ENCODE data around the gene TICAM1.
"Not testable (repeated sequence)": the region's sequence is repeated elsewhere in the genome, so short reads cannot be mapped to it uniquely, and the experiment has no call there.

TICAM1 gene

DNA sequence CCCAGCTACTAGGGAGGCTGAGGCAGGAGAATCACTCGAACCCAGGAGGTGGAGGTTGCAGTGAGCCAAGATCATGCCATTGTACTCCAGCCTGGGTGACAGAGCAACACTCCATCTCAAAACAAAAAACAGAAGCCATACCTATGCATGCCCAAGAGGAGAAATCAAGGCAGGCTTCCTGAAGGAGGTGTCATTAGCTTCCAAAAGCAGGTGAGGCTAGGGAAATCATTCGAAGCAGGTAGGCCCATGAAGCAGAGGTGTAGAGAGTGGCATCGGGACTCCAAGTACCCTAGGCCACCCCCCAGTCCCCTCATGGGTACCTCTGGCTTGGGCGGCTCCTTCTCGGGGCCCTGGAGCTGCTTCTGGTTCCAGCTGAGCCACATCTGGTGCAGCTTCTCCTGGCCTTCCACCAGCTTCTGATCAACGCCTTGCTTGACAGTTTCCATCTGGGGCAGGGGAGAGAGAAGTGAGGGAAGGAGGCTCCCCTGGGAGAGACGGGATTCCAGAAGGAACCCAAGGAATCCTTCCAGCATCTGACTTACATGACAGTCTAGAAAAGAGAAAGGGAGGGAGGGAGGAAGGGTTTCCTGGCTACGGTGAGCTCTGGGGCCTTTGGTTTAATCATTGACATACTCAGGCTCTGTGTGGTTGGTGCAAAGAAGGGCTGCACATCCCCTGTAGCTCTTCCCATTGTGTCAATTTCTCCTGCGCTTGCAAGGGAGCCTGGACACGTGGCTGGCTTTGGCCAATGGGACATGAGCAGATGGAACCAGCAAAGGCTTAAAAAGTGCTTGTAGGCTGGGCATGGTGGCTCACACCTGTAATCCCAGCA, 13.1 kb upstream of the TICAM1 start:
- DNase-seq (ENCODE audit: low read depth, low spot score) = no peak

DNA sequence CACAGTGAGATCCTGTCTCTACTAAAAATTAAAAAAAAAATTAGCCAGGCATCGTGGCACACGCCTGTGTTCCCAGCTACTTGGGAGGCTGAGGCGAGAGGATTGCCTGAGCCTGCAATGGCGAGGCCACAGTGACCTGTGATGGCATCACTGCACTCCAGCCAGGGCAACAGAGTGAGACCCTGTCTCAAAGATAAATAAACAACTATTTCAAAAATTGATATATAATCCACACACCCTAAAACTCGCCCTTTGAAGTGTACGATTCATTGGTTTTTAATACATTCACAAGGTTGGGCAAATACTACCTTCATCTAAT, 12.1 kb upstream of the TICAM1 start:
- no peak for DNase-seq (ENCODE audit: low read depth, low spot score)

DNA sequence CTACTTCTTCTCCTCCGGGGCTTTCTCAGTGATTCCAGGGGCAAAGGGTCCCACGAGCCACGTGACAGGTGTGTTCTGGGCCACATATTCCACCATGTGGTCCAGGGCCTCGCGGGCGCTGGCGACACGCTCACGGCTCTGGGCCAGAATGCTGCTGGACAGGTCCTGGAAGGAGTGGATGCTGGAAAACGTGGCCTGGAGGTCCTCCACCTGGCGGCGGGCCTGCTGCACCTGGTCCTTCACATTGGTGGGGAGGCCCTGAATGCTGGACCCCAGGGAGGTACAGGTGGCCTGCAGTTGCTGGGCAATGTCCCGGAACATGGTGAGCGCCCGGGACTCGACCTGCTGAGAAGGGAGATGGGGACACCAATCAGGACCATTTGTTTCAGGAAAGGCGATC, 7.7 kb upstream of the TICAM1 start:
- DNase-seq (ENCODE audit: low read depth, low spot score) = no peak

DNA sequence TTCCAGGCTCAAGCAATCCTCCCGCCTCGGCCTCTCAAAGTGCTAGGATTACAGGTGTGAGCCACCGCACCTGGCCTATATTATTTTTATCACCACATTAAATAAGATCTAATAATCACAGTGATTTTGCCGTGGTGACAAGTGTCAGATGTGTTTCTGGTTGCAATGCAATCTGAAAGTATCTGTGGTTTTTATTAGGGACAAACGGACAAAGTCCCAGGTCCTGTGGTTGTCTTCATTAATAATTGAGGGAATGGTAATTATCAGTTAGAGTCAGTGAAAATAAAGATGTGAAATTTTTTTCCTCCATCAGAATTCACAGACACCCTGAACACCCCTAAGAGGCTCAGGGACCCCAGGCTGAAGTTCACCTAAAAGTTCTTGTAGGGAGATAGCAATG, 1.3 kb upstream of the TICAM1 start:
- DNase-seq (ENCODE audit: low read depth, low spot score) = no peak

DNA sequence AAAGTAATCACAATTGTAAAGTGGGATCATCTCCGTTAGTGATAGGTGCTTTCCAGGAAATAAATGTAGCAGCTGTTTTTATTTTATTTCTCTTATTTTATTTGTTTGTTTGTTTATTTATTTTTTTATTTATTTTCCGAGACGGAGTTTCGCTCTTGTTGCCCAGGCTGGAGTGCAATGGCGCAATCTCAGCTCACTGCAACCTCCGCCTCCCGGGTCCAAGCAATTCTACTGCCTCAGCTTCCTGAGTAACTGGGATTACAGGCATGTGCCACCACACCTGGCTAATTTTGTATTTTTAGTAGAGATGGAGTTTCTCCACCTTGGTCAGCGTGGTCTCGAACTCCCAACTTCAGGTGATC, 448 bp upstream of the TICAM1 start:
- DNase-seq (ENCODE audit: low read depth, low spot score) = not testable (repeated sequence)

DNA sequence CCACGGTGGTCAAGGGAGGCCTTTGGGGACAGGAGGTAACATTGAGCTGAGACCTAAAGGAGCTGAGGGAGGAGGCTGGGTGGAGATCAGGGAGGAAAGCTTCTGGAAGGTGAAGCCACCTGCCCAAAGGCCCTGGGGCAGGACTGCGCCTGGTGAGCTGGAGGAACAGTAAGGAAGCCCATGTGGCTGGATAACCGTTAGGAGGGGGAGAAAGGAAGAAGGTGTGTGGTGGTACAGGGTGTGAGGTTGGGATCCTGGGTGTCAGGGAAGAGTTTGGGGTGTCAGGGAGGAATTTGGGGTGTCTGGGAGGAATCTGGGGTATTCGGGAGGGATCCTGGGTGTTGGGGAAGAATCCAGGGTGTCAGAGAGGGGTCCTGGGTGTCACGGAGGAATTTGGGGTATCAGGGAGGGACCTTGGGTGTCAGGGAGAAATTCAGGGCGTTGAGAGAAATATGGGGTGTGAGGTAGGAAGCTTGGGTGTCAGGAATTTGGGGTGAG, 695 bp downstream of the TICAM1 start:
- DNase-seq (ENCODE audit: low read depth, low spot score) = no peak

DNA sequence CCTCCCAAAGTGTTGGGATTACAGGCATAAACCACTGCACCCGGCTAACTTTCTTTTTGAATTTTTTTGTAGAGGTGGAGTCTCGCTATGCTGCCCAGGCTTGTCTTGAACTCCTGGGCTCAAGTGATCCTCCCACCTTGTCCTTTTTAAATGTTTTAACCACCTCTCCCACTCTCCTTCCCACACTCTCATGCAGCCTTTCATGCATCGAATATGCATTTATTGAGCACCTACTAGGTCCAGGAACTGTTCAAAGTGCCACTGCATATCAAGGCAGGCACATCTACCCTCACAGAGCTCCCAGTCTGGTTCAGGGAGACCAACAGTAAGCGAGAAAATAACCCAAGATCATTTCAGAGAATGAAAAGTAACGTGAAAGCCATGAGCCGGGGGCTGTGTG, 1.2 kb downstream of the TICAM1 start:
- DNase-seq (ENCODE audit: low read depth, low spot score) = no peak

DNA sequence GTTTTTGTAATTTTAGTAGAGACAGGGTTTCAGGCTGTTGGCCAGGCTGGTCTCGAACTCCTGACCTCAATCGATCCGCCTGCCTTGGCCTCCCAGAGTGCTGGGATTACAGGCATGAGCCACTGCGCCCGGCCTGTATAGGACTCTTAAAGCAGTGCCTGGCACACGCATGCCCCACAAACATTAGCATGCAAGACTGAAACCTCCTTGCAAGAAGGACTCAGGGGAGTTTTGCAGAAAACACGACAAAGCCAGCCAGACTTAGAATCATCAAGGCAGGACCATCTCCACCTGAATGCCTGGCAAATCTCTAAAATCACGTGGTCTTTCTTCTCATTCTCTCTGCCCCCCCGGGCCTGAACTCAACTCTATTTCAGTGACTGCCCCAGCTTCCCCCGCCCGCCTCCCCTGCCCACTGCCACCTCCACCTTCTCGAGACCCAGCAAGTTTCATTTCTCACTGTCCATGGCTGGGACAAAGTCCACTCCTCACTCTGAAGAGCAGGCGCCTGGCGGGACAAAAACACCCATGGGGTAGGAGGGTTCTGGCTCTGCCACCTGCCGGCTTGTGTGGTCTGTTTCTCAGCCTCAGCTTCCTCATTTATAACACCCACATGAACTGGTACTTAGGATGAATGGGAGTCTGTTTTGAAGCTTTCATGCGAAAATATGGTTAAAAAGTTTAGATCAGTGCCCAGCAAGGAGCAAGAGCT, 2.4 kb downstream of the TICAM1 start:
- no peak for DNase-seq (ENCODE audit: low read depth, low spot score)

DNA sequence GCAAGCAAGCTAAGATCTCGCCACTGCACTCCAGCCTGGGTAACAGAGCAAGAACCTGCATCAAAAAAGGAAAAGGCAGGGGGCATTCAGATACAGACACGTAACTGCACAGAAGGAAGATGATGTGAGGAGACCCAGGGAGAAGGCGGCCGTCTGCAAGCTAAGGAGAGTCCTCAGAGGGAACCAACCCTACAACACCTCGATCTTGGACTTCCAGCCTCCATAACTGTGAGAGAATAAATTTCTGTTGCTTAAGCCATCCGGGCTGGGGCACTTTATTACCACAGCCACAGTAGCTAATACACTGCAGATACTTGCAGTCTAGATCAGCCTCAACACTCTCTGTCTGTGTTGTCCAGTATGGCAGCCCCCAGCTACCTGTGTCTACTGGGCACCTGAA, 7.9 kb downstream of the TICAM1 start:
- no peak for DNase-seq (ENCODE audit: low read depth, low spot score)

DNA sequence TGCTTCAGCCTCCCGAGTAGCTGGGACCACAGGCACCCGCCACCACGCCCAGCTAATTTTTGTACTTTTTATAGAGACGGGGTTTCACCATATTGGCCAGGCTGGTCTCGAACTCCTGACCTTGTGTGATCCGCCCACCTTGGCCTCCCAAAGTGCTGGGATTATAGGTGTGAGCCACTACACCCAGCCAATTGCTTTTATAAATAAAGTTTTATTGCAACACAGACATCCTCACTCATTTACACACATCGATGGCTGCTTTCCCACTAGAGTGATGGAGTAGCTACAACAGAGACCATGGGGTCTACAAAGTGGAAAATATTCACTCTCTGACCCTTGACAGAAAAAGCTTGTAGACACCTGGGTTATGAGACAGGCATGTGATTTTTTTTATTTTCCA, 9.2 kb downstream of the TICAM1 start:
- DNase-seq (ENCODE audit: low read depth, low spot score) = not testable (repeated sequence)

DNA sequence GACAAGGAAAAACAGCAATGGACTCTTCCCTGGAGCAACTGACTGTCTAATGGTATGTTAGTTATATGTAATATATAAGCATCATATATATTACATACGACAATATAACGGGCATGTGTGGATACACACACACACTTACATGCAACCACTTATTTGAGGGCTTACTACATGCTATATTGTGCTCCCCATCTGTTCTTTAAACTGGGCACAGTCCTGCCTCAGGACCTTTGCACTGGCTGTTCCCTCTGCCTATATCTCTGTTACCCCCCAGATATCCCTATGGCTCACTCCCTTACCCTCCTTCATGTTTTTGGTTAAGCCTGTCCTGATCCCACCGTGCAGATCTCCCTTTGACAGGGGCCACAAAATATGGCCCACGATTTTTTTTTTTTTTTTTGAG, 10.2 kb downstream of the TICAM1 start:
- DNase-seq (ENCODE audit: low read depth, low spot score) = no peak

DNA sequence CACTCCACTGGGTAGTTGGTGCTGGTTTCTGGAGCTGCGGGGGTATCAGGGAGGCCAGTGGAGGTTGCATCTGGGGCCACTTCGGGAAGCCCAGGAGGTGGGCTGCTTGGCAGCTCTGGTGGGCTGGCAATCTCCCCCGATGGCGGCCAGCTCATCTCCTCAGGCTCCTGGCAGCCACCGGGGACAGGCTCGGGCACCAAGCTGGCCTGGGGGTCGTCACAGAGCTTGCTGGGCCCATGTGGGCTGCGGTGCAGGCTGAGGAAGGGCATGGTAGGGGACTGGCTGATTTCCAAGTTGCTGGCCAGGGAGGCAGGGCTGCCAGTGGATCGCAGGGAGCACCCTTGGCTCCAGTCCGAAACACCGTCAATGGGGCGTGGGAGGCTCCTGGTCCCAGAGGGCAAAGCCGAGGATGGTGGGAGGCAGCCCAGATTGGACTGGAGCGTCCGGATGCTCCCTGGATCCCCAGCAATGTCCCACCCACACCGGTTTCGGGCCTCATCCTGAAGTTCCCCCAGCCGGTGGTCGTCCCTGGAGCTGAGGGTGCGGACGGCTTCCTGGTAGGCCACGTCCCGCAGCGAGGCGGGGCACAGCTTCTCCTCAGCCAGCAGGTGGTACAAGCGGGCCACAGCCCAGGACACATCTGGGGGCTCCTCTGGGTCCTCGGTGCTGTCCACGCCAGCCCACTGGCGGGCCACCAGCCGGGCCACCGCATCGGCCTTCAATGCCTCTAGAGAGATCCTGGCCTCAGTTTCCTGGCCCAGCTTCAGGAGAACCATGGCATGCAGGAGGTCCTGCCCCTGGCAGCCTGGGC, 13.8 kb downstream of the TICAM1 start:
- DNase-seq (ENCODE audit: low read depth, low spot score) = no peak

DNA sequence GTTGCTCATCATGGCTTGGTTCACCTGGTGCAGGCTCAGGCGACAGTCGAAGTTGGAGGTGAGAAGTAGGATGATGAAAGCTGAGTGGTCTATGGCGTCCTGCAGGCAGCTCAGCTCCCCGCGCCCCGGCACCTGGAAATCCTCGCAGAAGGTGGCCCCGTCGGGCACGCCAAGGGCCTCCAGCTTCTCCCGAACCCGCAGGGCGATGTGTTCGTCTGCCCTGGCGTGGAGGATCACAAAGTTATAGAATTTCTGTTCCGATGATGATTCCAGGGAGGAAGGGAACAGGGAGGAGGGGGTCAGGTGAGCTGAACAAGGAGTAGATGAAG, 14.6 kb downstream of the TICAM1 start:
- DNase-seq (ENCODE audit: low read depth, low spot score) = no peak

DNA sequence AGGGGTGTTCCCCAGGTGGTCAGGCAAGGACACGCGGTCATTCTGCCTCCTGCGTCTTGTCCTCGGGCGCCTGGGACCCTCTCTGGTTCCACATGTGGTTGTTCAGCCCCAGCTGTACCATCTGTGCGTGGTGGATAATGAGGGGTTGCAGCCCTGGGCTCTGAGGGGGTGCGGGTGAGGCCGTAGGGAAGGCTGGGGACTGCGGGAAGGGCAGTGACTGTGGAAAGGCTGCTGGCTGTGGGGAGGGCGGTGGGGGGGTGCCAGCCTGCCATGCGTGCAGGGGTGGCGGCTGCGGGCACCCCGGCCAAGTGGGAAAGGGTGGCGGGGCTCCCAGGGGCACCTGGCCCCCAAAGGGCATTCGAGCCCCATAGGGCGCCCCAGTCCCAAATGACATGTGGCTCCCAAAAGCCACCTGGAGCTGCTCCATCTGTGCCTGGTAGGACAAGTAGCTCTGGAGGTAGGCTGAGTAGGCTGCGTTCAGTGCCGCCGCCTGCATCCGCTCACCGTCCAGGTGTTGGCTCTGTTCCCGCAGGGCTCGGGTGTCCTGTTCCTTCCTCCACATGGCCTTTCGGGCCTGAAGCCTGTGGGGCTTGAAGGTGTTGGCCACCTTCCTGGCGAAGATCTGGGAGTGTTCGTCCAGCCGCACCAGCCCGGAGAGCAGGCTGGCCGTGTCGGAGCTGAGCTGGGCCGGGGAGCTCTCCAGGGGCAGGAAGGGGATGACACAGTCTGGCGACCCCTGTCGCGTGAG, 15.1 kb downstream of the TICAM1 start:
- no peak for DNase-seq (ENCODE audit: low read depth, low spot score)

DNA sequence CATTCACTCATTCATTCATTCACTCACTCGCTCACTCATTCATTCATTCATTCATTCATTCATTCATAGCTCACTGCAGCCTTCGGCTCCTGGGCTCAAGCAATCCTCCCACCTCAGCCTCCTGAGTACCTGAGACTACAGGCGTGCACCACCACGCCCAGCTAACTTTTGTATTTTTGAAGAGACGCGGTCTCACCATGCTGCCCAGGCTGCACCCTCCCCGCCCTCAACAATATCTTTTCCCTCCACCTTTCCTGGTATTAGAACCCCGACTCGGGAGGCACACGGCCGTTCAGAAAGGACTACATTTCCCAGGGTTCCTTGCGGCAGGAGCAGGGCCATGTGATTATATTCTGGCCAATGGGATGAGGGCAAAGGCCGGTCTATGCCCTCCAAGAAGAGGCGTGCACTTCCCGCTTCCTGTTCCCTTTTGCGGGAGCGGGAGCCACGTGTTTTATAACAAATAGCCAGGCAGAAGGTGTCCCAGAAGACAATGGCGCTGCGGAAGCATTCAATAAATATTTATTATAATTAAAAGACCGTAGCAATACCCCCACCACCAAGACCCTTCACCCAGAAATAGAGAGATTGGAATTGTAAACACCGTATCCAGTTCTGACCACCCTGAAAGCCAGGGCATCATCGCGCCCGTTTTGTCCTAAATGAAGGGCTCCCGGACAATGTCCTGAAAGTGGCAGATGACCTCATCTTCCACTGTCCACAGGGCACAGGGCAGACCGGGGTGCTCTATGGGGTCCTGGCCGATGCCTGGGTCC, 15.9 kb downstream of the TICAM1 start:
- DNase-seq (ENCODE audit: low read depth, low spot score) = peak; percentile 94

DNA sequence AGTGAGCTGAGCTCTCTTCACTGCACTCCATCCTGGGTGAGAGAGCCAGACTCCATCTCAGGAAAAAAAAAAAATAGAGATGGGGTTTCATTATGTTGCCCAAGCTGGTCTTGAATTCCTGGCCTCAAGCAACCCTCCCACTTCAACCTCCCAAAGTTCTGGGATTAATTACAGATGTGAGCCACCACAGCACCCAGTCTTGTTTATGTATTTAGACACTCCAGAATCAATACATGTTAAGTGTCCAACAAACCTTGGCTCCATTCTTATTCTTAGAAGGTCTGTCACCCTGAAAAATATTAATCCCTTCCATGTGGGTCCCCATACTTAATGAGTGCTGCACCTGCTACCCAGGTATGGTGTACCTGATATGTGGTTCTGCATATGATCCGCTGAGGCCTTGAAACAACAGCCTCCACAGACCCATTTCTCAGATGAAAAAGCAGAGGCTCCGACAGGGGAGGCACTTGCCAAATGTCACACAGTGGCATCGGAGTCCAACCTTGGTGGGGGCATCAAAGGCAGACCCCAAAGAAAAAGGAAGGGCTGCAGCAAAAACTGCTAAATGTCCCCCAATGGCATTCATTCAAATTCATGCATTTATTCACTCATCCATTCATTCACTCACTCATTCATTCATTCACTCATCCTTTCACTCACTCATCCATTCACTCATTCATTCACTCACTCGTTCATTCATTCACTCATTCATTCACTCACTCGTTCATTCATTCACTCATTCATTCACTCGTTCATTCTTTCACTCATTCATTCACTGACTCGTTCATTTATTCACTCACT, 16.7 kb downstream of the TICAM1 start:
- no peak for DNase-seq (ENCODE audit: low read depth, low spot score)

DNA sequence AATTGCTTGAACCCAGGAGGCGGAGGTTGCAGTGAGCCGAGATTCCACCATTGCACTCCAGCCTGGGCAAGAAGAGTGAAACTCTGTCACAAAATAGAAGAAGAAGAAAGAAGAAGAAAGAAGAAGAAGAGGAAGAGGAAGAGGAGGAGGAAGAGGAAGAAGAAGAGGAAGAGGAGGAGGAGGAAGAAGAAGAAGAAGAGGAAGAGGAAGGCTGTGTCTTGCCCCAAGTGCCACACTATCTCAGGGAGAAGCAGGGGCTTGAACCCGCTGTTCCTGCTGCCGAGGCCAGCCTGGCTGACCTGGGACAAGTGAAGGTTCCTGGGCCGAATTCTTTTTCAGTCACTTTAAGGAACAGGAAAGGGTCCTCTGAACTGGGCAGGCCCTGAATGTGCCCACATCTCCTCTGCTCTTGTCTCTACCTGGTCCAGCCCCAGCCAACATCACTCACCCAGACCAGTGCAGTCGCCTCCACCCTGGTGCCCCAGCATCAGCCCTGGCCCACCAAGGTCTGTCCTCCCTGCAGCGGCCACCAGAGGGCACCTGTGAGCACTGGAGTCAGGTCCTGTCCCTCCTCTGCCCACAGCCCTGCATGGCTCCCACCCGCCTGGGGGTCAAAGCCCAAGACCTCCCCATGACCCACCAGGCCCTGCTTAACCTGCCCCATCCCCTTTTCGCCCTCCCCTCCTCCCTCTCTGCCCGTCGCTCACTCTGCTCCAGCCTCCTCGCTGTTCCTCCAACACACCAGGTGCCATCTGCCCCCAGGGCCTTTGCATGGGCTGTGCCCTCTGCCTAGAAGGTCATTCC, 20.0 kb downstream of the TICAM1 start:
- peak; percentile 77 for DNase-seq (ENCODE audit: low read depth, low spot score)

DNA sequence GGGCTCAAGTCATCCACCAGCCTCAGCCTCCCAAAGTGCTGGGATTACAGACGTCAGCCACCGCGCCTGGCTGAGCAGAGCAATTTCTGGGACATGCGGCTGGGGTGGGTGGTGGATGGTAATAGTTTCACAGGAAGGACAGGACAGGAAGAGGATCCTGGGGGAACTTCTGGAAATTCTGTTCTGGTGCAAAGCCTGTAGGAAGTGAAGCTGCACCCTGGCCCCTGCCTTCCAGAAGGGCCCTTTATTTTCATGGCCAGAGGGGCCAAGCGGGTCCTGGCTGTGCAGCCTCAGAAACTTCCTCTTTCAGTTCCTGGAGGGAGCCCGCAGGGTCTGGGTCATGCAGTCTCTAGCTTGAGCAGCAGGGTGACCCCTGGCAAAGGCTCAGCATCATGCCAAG, 24.3 kb downstream of the TICAM1 start:
- no peak for DNase-seq (ENCODE audit: low read depth, low spot score)

DNA sequence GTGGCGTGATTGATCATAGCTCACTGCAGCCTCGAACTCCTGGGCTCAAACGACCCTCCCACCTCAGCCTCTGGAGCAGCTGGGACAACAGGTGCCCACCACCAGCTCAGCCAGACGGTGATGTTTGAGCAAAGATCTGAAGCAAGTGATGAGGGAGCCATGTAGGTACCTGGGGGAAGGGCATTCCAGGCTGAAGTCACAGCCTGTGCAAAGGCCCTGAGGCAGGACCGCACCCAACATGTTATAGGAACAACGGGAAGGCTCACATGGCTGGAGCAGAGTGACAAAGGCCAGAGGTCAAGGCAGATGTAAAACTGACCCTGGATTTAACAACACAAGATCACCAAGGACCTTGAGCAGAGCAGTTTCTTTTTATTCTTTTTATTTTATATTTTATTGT, 25.1 kb downstream of the TICAM1 start:
- no peak for DNase-seq (ENCODE audit: low read depth, low spot score)
